NCI-H524 (cell line): ENCODE results near the gene LRRC58.
"Not testable (repeated sequence)": the region's sequence is repeated elsewhere in the genome, so short reads cannot be mapped to it uniquely, and the experiment has no call there.

Experiments
- DNase-seq, 2 experiments: peaks; one replicate each; lab custom pipeline; 2025; lab: John Stamatoyannopoulos, UW

The LRRC58 gene

GRCh38 chr3:120348991-120349854 is at the start of gene LRRC58:
Gene LRRC58, minus strand, starts transcription at chr3:120349354. Its CDS starts 111 bp downstream, at chr3:120349243.
- peak; percentile 91 to 95 for DNase-seq

DNA sequence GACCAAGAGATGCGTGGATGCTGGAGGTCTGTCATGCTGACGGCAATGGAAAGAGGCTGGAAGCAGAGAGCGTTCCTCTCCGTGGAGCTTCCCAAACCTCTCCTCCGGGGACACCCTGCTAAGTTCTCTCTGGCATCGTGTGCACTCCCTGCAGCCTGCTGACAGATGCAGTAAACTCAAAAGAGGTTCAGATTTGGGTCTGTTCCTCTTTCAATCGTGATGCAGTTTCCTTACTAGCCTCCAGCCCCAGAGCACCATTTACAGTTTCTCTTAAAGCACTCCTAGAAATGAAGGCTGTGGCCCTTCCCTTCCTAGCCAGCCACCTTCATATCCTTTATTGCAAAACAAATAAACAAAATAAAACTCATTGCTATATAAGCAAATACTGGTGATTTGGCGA is 47.3 kb upstream of the LRRC58 start:
- DNase-seq = no peak

GRCh38 chr3:120394347-120394746 is 45.2 kb upstream of the LRRC58 start:
- no peak for DNase-seq

DNA sequence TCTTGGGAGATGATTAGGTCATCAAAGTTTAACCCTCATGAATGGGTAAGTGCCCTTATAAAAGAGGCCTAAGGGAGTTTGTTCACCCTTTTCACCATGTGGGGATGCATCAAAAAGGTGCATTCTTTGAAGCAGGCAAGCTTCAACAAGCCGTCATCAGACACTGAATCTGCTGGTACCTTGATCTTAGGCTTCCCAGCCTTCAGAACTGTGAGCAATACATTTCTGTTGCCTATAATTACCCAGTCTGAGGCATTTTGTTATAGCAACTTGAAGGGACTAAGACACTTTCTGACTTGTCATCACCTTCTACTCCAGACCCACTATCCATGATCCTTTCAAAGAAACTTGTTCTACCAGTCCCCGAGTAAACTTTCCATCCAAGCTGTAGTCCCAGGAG is 44.6 kb upstream of the LRRC58 start:
- no peak for DNase-seq

DNA sequence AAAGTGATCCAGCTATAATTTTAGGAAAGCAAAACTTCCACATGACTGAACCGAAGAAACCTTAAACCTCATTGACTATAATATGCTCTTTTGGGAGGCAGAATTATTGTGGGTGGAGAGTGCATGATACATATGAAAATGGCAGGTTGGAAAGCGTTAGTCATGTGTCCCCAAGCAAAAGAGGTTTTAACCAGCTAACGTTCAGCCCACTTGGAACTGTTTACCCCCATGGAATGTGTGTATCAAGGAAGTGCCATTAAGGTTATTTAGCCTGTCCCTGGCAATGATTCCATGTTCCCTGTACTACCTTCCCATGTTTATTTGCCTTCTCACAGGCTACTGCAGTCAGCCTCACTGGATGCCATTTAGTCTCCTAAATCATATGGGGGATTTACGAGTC is 44.1 kb upstream of the LRRC58 start:
- DNase-seq = no peak

DNA sequence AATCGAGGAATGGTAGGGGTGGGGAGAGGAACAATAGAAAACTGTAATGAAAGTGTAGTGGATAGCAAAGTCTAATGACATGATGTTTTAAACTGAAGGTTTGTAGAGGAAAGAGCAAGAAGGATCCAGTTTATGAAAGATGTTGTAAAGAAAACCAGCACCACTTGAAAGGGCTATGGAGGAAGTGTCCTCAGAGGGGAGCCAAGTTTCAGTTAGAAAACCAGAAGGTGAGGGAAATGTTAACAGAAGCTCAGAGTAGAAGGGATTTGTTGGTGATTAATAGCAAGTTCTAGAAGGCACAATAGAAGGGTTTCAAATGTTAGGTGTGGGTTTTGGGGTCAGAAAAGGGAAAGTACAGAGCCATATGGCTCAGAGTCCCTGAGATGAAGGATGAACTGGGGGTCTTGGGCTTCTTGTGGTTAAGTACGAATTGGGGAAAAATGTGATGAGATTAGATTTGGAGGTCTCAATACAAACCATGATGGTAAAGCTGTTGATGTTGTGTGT is 33.8 kb upstream of the LRRC58 start:
- no peak for DNase-seq

DNA sequence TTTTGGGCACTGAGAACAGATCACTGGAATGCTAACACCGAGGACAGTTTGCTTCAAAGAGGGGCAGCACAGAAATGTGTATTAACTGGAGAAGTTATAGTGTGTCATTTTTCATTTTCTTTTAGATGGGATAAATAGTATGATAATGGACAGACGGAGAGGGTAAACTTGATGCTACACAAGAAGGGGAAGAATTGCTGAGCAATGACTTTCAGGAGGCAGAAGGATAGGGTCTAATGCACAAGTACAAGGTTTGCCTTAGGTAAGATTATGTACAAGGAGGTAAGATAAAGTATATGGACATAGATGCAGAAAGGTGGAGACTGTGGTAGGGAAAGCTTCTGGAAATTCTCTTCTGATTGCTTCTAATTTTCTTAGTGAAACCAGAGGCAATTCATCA is 32.3 kb upstream of the LRRC58 start:
- no peak for DNase-seq

GRCh38 chr3:120377948-120378347 is 28.8 kb upstream of the LRRC58 start:
- DNase-seq = not testable (repeated sequence)

DNA sequence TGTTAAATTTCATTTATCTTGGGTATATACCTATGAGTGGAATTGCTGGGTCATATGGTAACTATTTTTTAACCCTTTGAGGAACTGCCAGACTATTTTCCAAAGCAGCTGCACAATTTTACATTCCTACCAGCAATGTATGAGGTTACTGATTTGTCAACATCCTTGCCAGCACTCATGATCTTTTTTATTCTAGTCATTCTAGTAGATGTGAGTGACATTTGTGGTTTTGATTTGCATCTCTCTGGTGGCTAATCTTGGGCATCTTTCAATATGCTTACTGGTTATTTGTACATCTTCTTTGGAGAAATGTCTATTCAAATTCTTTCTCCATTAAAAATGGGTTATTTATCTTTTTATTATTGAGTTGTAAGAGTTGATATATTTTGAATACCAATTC is 21.3 kb upstream of the LRRC58 start:
- no peak for DNase-seq

GRCh38 chr3:120369037-120369467 is 19.9 kb upstream of the LRRC58 start:
- no peak for DNase-seq

- DNase-seq = no peak
These were observed 19.0 kb upstream of the LRRC58 start for GRCh38 chr3:120368172-120368571.

DNA sequence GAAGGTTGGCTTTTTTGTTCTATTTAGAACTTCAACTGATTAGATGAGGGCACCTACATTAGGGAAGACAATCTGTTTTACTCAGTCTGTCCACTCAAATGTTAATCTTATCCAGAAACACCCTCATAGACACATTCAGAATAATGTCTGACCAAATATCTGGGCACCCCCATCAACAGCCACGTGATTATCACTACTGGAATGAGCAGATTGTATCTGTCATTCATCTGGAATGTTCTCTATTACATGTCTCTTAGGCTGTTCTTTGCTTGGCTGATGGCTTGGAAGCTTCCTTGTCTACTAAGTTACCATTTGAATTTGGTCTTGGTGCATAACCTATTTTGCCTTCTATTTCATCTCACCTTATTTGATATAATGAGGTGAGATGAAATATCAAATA is 15.7 kb upstream of the LRRC58 start:
- no peak for DNase-seq

- no peak for DNase-seq
These were observed 14.9 kb upstream of the LRRC58 start for GRCh38 chr3:120364101-120364500.

GRCh38 chr3:120357807-120358206 is 8.7 kb upstream of the LRRC58 start:
- DNase-seq = no peak

GRCh38 chr3:120355486-120355885 is 6.3 kb upstream of the LRRC58 start:
- DNase-seq = no peak

GRCh38 chr3:120353463-120353862 is 4.3 kb upstream of the LRRC58 start:
- no peak for DNase-seq

DNA sequence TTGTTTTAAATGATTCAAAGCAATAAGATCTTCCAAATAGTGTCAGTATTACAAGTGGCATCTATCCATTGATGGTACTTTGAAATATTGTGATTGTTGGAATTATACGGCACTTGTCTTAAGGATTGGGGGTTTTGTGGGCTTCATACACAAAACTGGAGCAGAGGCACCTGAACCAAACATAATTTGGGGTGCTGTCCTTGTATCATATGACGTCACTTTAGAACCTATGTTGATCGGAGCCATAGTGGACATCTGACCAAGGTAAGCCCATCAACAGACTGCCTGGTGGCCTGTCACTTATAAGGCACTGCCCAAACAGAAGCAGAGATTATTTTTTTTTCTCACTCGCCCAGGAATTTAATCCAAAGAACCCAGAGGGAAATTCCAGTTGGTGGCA is 2.9 kb upstream of the LRRC58 start:
- no peak for DNase-seq

DNA sequence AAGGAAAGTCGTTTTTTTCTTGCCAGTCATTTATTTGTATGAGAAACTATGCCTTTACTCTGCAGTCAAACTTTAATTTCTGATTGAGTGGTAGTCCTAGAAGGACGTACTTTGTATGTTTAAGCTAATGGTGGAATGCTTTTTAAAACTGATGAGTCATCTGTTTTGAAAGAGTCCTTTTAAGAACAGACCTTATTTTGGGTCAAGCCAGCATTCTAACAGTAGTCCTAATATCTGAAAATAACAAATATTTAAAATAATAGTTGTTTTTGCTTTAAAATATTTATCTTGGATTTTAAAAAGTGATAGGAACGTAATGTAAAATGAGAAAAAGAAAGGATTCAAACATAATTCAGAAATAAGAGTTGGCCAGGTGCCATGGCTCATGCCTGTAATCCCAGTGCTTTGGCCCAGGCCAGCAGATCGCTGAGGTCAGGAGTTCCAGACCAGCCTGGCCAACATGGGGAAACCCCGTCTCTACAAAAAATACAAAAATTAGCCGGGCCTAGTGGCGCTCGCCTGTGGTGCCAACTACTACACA is 1.3 kb upstream of the LRRC58 start:
- no peak for DNase-seq

DNA sequence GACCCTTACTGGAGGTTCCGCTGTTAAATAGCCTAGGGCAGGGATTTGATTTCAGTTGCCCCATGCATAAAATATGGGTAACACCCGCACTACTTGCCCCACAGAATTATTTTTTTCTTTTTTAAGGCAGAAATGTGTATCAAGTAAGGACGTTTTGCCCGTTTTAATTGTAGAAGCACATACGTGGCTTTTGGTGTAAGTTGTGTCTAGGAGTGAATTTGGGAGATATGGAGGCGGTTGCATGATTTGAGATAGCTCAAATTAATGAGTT is 636 bp upstream of the LRRC58 start:
- DNase-seq = no peak

GRCh38 chr3:120348065-120348990 is 826 bp downstream of the LRRC58 start:
- DNase-seq = peak in 1 of 2 experiments; percentile 79

DNA sequence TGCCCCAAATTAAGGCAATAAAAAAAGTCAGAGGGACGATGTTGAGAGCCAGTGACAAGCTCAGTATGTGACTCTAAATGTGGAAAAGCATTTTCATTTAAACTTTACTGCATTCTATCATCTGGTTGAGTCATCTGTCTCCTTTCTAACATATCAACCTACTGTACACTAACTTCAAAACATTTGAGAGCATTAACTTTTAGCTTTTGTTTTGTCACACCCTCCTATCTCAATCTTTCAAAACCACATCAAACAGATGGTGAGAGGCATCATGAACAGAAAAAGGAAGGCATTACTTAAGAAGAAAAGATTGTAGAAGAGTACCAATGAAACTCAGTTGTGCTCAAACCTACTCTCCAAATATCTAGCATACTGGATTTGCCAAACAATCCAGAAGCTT is 4.8 kb downstream of the LRRC58 start:
- DNase-seq = no peak

DNA sequence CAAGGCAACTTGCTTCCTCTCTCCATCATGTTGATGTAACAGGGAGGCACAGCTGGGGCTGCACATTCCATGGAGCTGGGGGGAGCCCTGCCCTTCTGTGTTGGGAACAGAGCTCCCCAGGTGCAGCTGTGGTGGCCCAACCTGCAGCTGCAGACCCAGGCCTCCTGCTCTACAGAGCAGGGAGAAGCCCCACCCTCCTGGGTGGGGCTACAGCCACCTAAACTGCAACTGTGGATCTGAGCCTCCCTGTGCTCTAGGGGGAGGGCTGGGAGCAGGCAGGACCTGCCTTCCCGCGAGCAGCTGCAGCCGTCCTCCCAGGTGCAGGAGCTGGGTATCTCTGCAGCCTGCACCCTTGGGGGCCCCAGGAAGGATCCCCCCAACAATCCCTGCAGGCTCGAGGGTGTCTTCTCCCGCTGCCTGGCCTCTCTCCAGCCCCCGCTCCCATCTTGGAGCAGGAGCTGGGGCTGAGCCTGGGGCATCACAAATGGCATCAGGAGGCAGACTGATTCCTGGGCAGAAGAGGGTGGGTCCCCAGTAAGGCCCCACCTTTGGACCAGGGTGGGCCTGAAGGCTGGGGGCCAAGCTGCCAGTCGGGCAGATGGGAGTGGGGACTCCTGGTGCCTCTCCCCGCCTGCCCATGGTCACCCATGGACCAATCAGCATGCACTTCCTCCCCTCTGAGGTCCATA is 7.4 kb downstream of the LRRC58 start:
- peak in 1 of 2 experiments; percentile 17 for DNase-seq
